Measurements from ENCODE around the gene MOSPD3.
"Not testable (repeated sequence)": the region's sequence is repeated elsewhere in the genome, so short reads cannot be mapped to it uniquely, and the experiment has no call there.

Gene MOSPD3, protein sequence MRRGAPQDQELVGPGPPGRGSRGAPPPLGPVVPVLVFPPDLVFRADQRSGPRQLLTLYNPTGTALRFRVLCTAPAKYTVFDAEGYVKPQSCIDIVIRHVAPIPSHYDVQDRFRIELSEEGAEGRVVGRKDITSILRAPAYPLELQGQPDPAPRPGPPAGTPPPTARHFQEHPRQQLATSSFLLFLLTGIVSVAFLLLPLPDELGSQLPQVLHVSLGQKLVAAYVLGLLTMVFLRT

DNA sequence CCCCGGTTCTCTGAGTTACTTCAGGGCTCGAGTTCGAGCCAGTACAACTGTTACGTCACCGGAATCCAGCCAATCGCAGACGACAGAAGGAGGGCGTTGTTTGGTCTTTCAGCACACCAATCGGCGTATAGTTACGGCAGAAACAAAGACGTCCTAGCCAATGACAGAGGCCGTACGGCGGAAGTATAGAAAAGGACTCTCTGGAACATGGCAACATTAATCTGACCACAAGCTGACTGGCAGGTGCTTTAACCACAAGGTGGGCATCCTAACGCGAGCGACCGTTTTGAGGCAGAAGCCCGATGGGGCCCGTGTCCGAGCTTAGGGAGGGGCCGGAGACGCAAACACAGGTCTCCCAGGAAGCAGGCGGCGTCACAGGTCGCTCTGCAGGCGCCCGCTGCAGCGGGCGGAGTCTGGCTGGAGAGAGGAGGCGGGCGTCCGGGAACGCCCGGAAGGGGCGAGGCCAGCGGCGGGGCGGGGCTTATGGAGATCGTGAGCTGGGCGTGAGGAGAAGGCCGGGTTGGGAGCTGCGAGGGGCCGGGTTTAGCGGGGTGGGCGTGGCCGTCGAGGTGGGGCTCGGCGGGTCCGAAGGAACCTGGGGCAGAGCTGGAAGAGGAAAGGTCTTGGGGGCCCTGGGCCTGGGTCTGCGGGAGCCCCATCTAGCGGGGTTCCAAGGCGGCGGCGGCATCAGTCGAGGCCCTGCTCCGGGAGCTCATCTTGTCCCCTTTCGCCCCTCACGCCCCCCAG lies at the start of gene MOSPD3:
MOSPD3 (plus strand) TSS at position 558 of the 747 bp plus-strand sequence. CDS start 252 bp downstream, outside the sequence.
- peak; percentile 97 for DNase-seq

DNA sequence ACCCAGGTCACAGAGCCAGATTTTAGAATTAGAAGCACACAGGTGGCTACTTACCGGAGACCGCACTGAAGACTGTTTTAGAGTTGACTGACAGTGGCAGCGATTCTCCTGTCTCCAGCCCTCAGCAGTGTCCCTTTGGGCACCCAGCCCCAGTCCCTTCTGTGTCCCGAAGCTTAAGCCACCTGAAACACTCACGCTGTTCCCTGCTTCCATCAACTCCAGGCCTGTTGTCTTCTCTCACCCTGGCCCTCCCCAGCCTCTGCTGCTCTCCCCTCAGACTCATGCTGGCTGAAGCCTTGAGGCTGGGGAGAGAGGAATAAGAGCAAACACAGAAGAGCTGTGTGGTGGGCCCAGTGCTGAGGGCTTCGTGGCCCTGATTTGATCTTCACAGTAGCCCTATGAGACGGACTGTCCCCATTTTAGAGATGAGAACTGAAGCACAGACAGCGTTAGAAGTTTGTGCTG lies 49.2 kb upstream of the MOSPD3 start:
- no peak for DNase-seq

DNA sequence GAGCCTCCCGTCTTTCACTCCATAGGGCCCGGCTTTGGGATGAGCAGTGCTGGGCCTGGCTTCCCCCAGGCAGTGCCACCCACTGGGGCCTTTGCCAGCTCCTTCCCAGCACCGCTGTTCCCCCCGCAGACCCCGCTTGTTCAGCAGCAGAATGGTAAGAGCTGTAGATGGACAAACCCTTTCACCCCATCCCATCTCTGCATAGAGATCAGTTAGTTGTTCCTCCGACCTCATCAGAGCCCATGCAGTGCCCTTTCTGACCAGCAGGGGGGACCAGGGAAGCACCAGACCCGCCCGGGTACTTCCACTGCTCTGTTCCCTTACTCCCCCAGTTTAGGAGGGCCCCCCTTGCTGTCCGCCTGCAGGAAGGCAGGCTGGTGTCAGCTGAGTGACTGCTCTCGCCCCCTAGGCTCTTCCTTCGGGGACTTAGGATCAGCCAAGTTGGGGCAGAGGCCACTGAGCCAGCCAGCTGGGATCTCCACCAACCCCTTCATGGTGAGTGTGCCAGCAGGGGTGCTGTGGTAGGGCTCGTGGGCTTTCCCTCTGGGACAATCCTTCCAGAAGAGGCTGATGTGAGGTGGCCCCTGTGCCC lies 48.4 kb upstream of the MOSPD3 start:
- no peak for DNase-seq

DNA sequence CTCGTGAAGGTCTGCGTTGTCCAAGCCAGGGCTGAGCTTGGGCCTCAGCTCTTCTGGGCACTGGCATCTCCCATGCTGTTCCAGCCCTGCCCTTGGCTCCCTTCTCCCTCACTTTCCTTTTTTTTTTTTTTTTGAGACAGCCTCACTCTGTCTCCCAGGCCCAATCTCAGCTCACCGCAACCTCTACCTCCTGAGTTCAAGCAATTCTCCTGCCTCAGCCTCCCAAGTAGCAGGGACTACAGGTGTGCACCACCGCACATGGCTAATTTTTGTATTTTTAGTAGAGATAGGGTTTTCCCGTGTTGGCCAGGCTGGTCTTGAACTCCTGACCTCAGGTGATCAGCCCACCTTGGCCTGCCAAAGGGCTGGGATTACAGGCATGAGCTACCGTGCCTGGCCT lies 47.9 kb upstream of the MOSPD3 start:
- not testable (repeated sequence) for DNase-seq

DNA sequence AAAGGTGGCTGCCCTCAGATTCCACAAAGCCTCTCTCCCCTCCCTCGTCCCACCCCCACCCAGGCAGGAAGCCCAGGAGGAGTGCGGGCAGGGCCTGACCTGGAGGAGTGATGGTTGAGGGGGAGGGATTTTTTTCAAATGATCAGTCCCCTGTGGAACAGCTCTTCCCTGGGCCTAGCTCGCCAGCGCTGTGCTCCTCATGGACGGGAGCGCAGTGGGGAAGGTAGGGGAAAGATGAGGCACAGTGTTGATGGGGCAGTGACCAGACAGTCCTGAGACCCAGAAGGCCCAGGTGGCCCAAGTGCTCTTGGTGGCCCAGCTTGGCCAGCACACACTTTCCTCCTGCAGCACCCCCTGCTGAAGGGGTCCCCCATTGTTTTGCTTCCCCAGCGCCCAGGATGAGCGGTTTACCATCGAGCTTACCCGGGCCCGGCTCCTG lies 47.2 kb upstream of the MOSPD3 start:
- DNase-seq, result no peak

DNA sequence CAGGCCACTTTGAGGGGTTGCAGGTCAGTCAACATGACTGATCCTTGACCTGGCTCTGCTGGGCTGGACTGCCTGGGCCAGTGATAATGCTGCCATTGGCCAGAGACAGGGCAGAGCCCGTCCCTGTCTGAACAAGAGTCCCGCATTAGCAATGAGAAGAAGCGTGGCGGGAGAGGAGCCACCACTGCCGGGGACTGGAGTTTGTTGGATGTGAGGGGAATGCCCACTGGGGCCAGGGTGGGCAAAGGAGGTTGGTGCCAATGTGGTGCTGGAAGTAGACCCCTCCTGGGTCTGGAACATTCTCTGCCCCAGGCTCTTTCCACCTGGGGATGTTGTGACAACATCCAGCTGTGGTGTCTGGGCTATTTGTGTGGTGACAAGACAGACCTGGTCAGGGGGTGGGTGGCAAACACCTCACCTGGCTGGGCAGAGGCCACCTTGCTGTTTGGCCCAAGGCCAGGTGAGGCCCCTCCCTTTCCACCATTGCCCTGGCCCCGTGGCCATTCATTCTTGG lies 46.3 kb upstream of the MOSPD3 start:
- no peak for DNase-seq

DNA sequence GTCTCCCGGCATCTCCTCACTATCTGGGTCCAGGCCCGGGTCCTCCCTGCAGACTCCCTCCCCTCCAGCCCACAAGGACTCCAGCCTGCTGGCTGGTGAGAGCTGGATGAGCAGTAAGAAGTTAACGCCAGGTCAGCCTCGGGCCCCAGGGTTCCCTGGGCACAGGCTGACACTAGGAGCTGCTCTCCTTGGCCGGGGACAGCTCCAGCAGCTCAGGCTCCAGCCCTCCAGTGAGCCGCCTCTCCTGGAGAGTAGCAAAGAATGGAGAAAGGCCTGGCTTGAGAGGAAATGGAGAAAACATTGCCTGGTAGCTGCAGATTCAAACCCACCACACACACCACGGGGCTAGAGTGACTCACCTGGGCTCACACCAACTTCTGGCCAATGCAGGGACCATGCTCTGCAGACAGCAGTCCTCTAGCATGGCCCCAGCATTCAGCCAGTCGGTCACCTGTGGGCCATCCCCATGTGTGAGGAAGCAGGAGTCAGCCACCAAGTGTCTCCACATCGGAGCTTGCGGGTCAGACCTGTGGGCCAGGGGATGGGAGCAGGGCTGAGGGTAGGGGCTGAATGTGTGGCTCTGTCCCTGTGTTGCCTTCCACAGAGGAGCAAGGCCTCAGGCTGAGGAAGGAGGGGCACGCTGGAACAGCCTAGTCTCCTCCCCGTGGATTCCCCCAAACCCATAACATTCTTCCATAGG lies 45.2 kb upstream of the MOSPD3 start:
- DNase-seq, result no peak

DNA sequence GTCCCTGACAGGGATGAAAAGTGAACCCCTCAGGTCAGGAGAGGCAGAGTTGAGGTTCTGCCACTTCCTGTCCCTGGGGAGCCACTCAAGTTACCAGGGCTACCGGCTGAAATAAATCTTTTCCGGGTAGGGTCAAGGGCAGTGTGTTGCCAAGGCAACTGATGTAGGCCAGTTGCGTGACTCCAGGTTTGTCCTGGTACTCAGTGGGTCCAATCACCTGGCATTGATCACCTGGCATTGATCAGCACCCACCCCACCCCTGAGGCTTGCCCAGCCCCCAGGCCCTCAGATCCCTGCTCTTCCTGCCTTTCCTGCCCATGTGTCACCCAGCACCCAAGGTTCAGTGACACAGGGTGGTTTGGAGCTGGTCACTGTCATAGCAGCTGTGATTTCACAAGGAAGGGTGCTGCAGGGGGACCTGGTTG lies 44.6 kb upstream of the MOSPD3 start:
- DNase-seq, result no peak

DNA sequence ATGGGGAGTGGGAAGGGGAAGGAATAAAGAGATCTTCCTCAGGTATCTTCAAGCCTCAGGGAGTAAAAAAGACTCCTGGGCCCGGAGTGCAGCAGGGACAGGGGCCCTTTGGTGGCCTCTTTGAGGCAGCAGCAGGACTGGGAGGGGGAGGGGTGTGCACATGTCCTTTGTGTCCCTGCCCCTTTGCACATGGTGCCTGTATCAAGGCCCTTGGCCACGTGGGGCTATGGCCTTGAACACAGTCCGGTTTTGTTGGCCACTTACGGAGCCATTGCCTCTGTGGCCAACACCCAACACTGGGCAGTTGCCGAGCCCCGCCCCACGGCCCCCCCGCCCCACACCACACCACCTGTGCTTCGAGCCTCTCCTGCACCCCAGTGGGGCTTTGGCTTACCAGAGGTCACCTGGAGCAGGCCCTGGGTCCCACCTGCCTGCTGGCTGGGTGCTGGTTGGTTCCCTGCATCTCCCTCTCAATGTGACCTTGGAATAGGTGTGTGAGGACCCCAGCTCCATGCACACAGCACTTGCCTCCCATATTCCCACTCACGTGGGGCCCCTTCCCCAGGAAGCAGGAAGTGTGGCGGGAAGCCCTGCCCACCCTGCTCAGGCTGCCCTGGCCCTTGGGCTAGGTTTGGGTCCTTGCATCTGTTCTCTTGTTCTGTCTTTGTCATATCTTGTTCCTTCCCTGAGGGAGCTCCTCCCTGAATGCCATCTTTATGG lies 44.0 kb upstream of the MOSPD3 start:
- DNase-seq, result no peak

DNA sequence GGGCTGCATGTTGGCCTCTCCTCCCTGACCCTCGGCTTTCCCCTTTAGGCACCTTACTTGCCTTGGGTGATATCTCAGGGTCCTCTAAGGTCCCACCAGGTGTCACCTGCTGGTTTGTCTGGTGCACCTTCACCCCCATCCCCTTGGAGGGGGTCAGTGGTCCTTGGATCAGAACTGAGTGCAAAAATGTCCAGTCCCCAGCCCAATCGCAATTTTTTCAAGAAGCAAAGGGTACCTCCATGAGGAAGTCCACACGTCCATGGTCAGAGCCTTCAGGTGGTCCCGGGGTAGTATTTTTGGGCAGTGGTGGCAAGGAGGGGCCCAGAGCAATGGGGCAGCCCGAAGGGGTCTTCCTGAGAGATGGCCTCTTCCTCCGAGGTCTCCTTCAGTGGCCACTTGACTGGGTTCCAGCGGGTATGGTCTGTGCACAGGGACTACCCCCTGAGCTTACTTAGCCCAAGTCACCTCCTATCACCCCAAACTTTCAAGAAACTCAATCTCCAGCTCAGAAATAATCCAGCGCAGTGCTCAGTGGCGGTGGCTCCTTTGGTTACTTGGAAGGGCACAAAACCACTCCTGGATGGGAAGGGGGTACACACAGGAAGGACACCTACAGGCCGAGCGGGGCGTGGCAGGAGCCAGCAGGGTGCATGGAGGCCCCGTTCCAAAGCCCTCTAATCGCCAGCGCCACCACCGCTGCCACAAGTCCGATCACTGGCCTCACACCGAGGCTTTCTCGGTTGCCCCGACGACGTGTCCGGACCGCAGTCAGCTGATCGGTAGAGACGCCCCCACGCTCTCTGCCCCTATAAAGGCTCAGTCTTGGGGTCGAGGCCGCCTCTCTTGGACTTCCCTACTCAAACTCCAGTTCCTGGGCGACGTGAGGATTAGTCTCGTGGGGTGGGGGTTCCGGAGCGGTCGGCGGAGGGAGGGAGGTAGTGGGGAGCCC lies 43.2 kb upstream of the MOSPD3 start:
- no peak for DNase-seq

DNA sequence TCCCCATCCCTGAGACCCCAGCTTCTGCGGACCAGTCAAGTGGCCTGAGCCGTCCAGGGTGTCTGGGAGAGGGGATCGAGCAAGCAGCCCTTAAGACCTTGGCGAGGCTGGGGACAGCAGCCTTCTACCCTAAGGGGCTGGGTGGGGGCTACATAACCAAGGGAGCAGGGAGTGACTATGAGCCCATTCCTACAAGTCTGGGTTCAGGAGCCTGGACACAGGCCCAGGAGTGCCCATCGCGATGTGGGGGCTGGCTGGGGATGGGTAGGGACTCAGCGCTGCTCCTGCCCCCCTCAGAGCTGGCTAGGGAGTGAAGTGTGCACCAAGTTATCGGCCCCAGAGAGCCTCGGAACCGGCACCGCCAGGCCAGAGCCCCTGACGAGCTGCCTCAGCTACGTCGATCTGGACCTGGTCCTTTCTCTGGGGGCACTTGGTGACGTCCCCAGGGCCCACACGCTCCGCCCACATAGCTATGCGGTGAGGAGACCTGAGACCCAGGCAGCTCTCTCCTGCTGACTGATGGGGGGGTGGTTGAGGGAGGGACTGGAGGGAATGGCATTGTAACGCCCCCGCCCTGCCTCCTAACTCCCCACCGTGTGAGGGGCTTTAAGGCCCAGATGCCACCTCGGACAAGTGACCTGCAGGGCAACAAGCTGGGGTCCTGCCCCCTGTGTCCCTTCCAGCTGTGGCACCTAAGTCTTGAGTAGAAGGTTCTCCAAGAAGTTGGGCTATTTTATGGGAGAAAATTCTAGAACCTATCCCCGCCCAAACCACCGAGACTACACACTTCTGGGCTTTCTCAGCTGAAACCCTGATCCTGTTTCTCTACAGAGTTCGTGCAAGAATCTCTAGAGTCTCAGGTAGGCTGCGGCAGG lies 41.1 kb upstream of the MOSPD3 start:
- DNase-seq, result no peak

DNA sequence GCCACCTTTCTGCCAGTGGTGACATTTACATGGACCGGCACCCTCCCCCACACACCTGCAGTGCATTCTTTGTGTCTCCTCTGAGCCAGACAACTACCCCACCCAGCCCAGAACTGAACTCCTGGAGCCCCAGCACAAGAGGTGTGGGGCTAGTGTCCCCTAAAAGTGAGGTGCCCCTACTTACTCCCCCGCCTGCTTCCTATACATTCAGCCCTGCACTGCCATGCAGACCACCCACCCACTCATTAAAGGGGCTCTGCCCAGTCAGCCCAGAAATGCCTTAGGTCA lies 40.6 kb upstream of the MOSPD3 start:
- DNase-seq, result no peak

DNA sequence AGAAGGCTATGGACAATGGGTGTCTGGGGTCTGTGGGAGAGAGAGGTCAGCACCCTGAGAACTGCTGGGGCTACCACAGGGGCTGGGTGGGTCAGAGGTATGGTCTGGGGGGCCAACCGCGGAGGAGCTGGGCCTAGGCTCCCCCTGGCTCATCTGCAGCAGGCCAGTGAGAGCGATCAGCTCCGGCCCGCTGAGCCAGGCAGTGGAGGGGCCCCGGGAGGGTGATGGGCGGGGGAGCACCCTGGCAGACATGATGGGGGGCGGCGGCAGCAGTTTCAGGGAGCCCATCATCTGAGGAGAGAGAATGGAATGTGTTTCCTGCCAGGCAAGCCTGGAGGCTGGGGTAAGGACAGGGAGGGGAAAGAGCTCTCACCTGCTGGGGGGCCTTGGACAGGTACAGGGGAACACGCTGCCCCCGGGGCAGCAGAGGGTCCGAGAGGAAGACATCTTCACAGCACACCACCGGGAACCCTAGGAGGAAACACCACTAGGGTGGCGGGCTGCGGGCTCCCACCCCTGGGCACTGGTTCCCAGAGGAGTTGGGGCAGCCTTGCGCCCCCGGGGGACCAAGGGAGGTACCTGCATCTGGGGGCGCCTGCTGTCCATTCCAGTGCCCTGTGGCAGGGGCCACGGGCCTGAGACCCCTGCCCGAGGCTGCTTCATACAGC lies 39.9 kb upstream of the MOSPD3 start:
- no peak for DNase-seq

DNA sequence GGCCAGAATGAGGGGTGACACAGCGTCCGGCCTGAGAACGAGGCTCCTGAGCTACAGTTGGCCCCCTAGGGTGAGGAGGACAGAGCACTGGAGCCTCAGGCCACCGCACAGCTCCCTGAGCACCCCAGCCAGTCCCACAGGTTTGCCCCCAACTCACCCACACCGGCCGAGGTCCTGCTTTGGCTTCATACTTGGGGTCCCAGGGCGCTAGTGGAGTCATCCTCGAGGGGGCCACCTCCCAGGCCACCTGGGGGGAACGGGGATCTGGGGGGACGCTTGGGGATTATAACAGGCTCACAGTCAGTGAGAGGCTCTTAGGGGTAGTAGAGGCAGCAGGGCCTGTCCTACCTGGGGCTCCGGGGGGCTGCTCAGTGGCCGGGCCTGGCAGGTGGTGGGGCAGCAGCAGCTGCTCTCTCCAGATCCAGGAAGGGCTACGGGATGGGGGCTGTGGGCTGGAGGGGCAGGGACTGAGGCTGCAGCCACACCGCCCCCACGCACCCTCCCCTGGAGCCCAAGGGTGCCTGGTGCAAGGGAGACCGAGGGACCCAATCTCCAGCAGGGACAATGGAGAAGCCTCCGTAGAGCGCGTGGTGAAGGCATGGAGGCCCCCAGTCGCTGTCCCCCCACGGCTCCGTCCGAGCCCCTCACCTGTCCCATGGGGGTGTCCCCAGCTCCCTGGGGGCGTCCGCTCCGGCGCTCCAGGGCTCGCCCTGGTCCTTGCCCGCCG lies 39.2 kb upstream of the MOSPD3 start:
- DNase-seq, result no peak

DNA sequence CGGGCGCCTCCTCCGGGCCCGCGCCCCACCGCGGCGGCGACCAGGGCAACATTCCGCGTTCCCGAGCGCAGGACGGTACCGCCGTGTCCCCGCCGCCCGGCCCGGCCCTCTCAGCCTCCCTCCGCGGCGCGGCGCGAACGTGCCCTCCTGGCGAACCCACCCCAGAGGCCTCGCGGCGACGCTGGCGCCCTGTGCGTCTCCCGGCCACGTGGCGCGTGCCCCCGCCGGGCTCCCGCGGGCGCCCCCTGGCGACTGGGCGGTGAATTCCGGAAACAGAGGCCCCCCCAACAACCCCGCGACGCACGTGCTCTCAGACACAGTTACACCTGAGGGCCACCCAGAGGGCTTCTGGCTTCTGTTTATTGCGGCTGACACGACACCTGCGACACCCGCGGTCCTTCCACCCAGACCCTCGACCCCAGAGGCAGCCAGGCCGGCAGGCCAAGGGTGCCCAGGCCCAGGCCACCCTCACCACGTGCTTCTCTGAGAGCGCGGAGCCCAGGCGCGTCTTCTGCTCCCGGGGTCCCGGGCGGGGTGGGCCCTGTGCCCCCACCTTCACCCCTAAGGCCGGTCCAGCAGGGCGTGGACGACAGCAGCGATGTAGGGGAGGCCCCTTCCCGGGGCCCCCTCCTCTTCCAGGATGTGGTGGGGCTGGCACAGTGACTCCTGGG lies 38.5 kb upstream of the MOSPD3 start, which contains the start of gene SAP25:
SAP25 (minus strand) TSS at position 210 of the 671 bp plus-strand sequence; CDS start at position 52, 158 bp downstream.
- DNase-seq, result no peak

DNA sequence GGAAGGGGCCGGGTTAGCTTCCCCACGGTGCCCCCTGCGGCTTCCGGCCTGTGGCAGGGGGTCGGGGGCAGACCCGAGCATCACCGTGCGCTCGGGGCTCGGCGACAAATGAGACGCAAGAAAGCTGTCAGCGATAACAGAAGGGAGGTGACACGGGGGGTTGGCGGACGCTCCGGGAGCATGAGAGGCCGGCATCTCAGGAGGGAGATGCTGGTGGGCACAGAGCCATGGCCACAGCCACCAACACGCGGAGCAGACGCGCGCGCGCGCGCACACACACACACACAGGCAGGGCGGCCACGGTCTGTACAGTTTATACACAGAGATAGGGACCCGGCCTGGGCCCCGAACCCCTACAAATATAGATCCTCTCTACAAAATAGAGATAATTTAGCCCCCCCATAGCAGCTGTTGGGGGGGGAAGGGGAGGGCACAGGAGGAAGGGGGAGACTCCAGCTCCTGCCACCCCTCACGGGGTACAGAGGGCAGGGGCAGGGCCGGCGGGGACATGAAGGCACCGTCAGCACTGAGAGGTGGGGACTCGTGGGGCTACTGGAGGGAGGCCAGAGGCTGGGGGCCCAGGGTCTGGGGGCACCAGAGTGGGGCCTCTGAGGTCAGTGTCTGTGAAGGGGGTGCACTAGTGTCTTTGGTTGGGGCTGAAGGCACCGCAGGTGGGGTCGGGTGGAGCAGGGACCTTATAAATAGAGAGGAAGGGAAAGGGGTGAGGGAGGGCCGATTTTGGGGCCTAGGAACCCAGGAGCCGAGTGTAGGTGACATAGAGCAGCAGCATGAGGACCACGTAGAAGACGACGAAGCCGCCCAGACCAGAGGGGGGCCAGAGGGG lies 37.8 kb upstream of the MOSPD3 start:
- DNase-seq, result no peak

DNA sequence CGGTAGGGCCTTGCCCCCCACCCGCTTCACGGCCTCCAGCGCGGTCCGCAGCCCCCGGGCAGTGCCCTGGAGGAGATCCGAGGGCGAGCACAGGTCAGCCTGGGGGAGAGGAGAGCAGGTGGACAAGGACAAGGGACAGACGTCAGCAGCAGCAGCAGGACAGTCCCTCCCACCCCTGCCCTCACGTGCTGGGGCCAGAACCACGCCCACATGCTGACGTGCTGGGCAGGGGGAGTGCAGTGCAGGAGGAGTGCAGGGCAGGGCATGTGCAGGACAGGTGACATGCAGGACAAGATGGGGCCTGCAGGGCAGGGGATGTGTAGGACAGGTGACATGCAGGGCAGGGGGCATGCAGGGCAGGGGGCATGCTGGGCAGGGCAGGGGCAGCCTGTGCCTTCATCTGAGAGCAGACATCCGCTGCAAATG lies 37.1 kb upstream of the MOSPD3 start:
- DNase-seq, result no peak
